Neuronal stem cell (in vitro differentiated cells): ENCODE results near the gene ATAD3B.

Experiments used
- DNase-seq: peaks from one replicate; pipeline ENCODE4 v3.0.0-alpha.2; 2013; ENCODE audit warnings: low spot score
- H2AFZ ChIP-seq: one replicate; pipeline ENCODE4 v1.6.1; 2013; ENCODE audit warnings: mild to moderate bottlenecking, low read length, inconsistent platforms
- H2AK5ac ChIP-seq: 2 replicates; pipeline ENCODE4 v1.6.1; 2013; ENCODE audit warnings: low read depth, mild to moderate bottlenecking, inconsistent platforms, low read length, moderate library complexity, mixed read lengths
- H2BK120ac ChIP-seq: 2 replicates; pipeline ENCODE4 v1.6.1; 2013; ENCODE audit warnings: low read depth, mild to moderate bottlenecking, inconsistent platforms, low read length, moderate library complexity, mixed read lengths
- H2BK12ac ChIP-seq: one replicate; pipeline ENCODE4 v1.6.1; 2013; ENCODE audit warnings: low read length, inconsistent platforms
- H2BK15ac ChIP-seq: 2 replicates; pipeline ENCODE4 v1.6.1; 2013; ENCODE audit warnings: mild to moderate bottlenecking, low read length, inconsistent platforms, mixed read lengths
- H2BK5ac ChIP-seq: one replicate; pipeline ENCODE4 v1.6.1; 2013; ENCODE audit warnings: inconsistent platforms, mild to moderate bottlenecking, low read length, moderate library complexity
- H3K14ac ChIP-seq: one replicate; pipeline ENCODE4 v1.6.1; 2013; ENCODE audit warnings: low read length, inconsistent platforms
- H3K18ac ChIP-seq: 2 replicates; pipeline ENCODE4 v1.6.1; 2013; ENCODE audit warnings: low read length, inconsistent platforms
- H3K23ac ChIP-seq: 2 replicates; pipeline ENCODE4 v1.6.1; 2013; ENCODE audit warnings: low read depth, mild to moderate bottlenecking, mixed read lengths, low read length, inconsistent platforms; ENCODE audit not compliant: poor library complexity
- H3K27ac ChIP-seq: replicated peaks from 3 replicates; pipeline ENCODE4 v1.5.1; 2013; ENCODE audit warnings: low read length, inconsistent platforms
- H3K27me3 ChIP-seq, 3 experiments: 2 replicates each; pipeline ENCODE4 v1.6.1; 2013; ENCODE audit warnings: low read length in 3 of 3, mild to moderate bottlenecking in 2 of 3, inconsistent platforms in 1 of 3, low read depth in 1 of 3, mixed read lengths in 1 of 3, moderate library complexity in 1 of 3; ENCODE audit not compliant: control insufficient read depth in 3 of 3, insufficient read depth in 3 of 3
- H3K36me3 ChIP-seq, 2 donors: replicated peaks in 1 of 2; 2 replicates each; pipeline ENCODE4 v1.6.1; 2013; ENCODE audit warnings: low read length in 2 of 2; ENCODE audit not compliant: control insufficient read depth in 2 of 2, insufficient read depth in 2 of 2
- H3K4ac ChIP-seq: 2 replicates; pipeline ENCODE4 v1.6.1; 2013; ENCODE audit warnings: inconsistent platforms, mild to moderate bottlenecking, low read length, moderate library complexity
- H3K4me1 ChIP-seq, 2 donors: 1 replicate in 1 of 2; 2 replicates in 1 of 2; pipeline ENCODE4 v1.6.1; 2013; ENCODE audit warnings: low read length in 2 of 2, low read depth in 1 of 2; ENCODE audit not compliant: control insufficient read depth in 2 of 2, insufficient read depth in 1 of 2
- H3K4me2 ChIP-seq: one replicate; pipeline ENCODE4 v1.6.1; 2013; ENCODE audit warnings: mild to moderate bottlenecking, low read length, inconsistent platforms; ENCODE audit not compliant: insufficient read depth, poor library complexity, severe bottlenecking
- H3K4me3 ChIP-seq, 2 donors: 2 replicates each; pipeline ENCODE4 v1.5.1; 2013; ENCODE audit warnings: low read length in 2 of 2, mild to moderate bottlenecking in 2 of 2, inconsistent platforms in 1 of 2, moderate library complexity in 1 of 2
- H3K79me1 ChIP-seq: one replicate; pipeline ENCODE4 v1.6.1; 2013; ENCODE audit warnings: low read depth, mild to moderate bottlenecking, inconsistent platforms, low read length, moderate library complexity
- H3K9ac ChIP-seq: one replicate; pipeline ENCODE4 v1.6.1; 2013; ENCODE audit warnings: mild to moderate bottlenecking, low read depth, low read length, inconsistent platforms; ENCODE audit not compliant: poor library complexity
- H3K9me3 ChIP-seq, 2 donors: replicated peaks in 1 of 2; 2 replicates each; pipeline versions ENCODE3 to v1.6.1; 2013; ENCODE audit warnings: low read length in 2 of 2, mild to moderate bottlenecking in 2 of 2, inconsistent platforms in 1 of 2, low read depth in 1 of 2, mixed read lengths in 1 of 2, moderate library complexity in 1 of 2; ENCODE audit not compliant: control insufficient read depth in 2 of 2, insufficient read depth in 1 of 2
- H4K8ac ChIP-seq: one replicate; pipeline ENCODE4 v1.6.1; 2013; ENCODE audit warnings: low read depth, mild to moderate bottlenecking, inconsistent platforms, low read length, moderate library complexity
- H4K91ac ChIP-seq: one replicate; pipeline ENCODE4 v1.6.1; 2013; ENCODE audit warnings: low read length, low read depth, mild to moderate bottlenecking, inconsistent platforms; ENCODE audit not compliant: poor library complexity
- WGBS, 2 donors: extraction: QIAGEN DNeasy Blood & Tissue Kit; methylation state at CpG; one replicate each; pipeline ENCODE4 v1.1.7; 2013; ENCODE audit warnings: missing lambda C conversion rate in 2 of 2, mixed read lengths in 1 of 2; ENCODE audit not compliant: insufficient read length in 2 of 2, insufficient replicate concordance in 1 of 2; ENCODE audit errors: extremely low coverage in 2 of 2; 5-methylcytosine and 5-hydroxymethylcytosine counted together

ATAD3B gene

DNA sequence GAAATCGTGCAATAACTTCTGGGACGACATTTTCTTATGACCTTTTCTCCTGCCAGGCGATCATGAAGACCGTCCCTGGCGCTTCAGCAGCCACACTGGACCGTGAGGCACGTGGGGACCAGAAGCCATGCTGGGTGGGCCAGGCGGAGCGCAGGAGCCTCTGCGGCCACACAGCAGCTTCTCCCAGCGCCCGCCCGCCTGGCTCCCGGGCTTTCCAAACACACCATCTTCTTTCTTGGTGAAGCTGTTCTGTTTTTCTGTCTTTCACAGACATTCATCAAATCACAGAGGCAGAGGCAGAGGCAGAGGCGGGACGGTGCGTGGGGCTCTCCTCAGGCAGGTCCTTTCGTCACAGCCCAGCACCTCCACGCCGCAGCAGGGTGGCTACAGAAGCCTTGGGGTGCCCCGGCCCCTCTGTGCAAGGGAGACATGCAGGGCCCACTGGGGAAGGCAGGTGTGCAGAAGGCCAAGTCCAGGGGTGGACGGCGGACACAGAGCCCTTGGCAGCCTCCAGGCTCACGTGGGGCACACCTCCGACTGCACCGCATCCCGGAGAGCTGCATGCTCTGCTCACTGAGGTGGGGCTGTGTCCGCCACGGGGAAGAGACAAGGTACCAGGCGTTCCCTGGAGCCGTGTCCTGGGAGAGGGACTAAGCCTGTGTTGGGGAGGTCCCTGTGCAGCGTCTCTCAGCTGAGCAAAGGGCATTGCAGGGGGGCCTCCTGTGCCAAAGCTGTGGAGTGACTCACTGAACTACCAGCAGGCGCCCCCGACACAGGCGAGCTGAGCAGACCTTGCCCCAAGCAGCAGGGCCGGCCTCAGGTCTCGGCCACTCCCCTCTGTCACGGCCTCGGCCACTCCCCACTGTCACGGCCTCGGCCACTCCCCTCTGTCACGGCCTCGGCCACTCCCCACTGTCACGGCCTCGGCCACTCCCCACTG, 71.5 kb downstream of the ATAD3B start:
- WGBS, 2 donors = no CpG with 5 or more reads among the region's 45 CpGs
- Histone ChIP-seq H3K9me3 (peaks cover 0 to 2% of the 10 kb centered on the region in 2 donors), H2BK12ac (no peak overlapping the region), H3K27me3 (no peaks in the 10 kb centered on the region), H3K4me2 (no peak overlapping the region), H3K4me3 (no peak overlapping the region), H4K91ac (no peak overlapping the region), H3K23ac (peak overlapping the region; percentile 31), H2AK5ac (no peak overlapping the region), H3K79me1 (peaks cover 20% of the 10 kb centered on the region), H4K8ac (no peak overlapping the region), H2AFZ (no peak overlapping the region), H2BK15ac (no peak overlapping the region), H3K4me1 (peaks cover 0 to 12% of the 10 kb centered on the region in 2 donors), H3K27ac (no peak overlapping the region), H3K14ac (no peak overlapping the region), H3K9ac (no peak overlapping the region), H2BK5ac (no peak overlapping the region), H3K36me3 (peaks cover 21 to 27% of the 10 kb centered on the region in 2 donors), H3K18ac (peak overlapping the region; percentile 48), H3K4ac (no peak overlapping the region), H2BK120ac (no peak overlapping the region)
- no peak for DNase-seq

DNA sequence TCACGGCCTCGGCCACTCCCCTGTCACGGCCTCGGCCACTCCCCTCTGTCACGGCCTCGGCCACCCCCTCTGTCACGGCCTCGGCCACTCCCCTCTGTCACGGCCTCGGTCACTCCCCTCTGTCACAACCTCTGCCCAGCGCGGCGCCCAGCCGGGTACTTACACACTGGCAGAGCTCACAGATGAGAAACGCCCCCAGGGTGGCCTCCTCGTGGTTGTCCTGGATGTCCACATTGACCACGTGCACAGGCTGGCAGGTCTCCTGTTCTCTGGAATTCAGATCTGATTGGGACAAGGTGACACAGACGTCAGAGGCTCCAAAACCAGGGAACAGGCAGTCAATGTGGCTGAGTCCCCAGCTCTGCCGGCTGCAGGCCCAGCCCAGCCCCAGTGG, 72.1 kb downstream of the ATAD3B start:
- no peak overlapping the region for H3K4me3 ChIP-seq
- H3K18ac ChIP-seq = no peak overlapping the region
- no peak overlapping the region for H2AFZ ChIP-seq
- H3K23ac ChIP-seq = no peak overlapping the region
- H3K27me3 ChIP-seq = no peaks in the 10 kb centered on the region
- no peak overlapping the region for H4K8ac ChIP-seq
- H3K27ac ChIP-seq = no peak overlapping the region
- no CpG with 5 or more reads among the region's 19 CpGs for WGBS, 2 donors
- peaks cover 22 to 25% of the 10 kb centered on the region in 2 donors for H3K36me3 ChIP-seq
- H2BK5ac ChIP-seq = no peak overlapping the region
- no peak overlapping the region for H3K9ac ChIP-seq
- no peak overlapping the region for H2BK12ac ChIP-seq
- H3K79me1 ChIP-seq = peaks cover 17% of the 10 kb centered on the region
- no peak overlapping the region for H2BK15ac ChIP-seq
- H3K4me2 ChIP-seq = no peak overlapping the region
- no peak overlapping the region for H2AK5ac ChIP-seq
- DNase-seq = no peak
- peaks cover 0 to 10% of the 10 kb centered on the region in 2 donors for H3K4me1 ChIP-seq
- no peaks in the 10 kb centered on the region for H3K9me3 ChIP-seq
- H2BK120ac ChIP-seq = no peak overlapping the region
- no peak overlapping the region for H3K4ac ChIP-seq
- H4K91ac ChIP-seq = no peak overlapping the region
- H3K14ac ChIP-seq = no peak overlapping the region

DNA sequence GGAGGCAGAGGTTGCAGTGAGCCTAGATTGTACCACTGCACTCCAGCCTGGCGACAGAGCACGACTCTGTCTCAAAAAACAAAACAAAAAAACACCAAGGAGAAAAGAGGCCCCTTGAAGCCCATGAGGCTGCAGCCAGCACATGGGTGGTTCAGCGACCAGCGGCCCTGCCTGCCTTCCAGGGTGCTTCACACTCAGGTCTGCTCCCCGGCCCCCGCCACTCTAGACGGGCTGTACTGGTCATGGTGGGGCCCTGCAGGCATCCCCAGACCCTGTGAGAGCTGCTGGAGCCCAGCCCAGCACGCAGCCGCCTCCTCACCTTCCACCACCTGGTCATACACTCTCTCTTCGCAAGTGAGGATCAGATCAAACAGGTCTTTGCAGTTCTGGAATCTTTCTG, 73.0 kb downstream of the ATAD3B start:
- Histone ChIP-seq H3K14ac (peak overlapping the region; percentile 8), H2BK120ac (no peak overlapping the region), H3K4me1 (peaks cover 0 to 3% of the 10 kb centered on the region in 2 donors), H3K23ac (no peak overlapping the region), H3K4me2 (no peak overlapping the region), H3K27me3 (no peaks in the 10 kb centered on the region), H3K4ac (no peak overlapping the region), H4K91ac (no peak overlapping the region), H3K36me3 (peaks cover 24% of the 10 kb centered on the region in 2 donors), H3K9me3 (no peaks in the 10 kb centered on the region), H2BK5ac (no peak overlapping the region), H2BK12ac (no peak overlapping the region), H3K18ac (no peak overlapping the region), H3K4me3 (no peak overlapping the region), H2AK5ac (no peak overlapping the region), H3K27ac (no peak overlapping the region), H2AFZ (no peak overlapping the region), H2BK15ac (no peak overlapping the region), H3K9ac (no peak overlapping the region), H3K79me1 (peaks cover 14% of the 10 kb centered on the region), H4K8ac (no peak overlapping the region)
- WGBS, 2 donors = no CpG with 5 or more reads among the region's 10 CpGs
- DNase-seq = no peak
